ENCODE measurements around the gene GRIA1. TPM values are rescaled to one million over a fixed set of nuclear protein-coding genes. Genes with fewer than 3 reads are reported as not detected.

GRIA1 gene
- total RNA-seq, 2 experiments from 2014 or later: not detected

GRCh38 chr5:153767221-153768188 is 277.0 kb downstream of the GRIA1 start:
- H3K27ac Mint-ChIP-seq: no peak overlapping the region
- no peaks in the 10 kb centered on the region for H3K9me3 Mint-ChIP-seq

GRCh38 chr5:153770066-153770465 is 279.6 kb downstream of the GRIA1 start:
- Mint-ChIP-seq H3K4me1 (ENCODE audit: low read depth) (no peaks in the 10 kb centered on the region), H3K27me3 (ENCODE audit: low read depth) (peaks cover 2% of the 10 kb centered on the region), H3K4me3 (no peak overlapping the region), H3K36me3 (ENCODE audit: low read depth) (no peaks in the 10 kb centered on the region), H3K9me3 (no peaks in the 10 kb centered on the region), H3K27ac (no peak overlapping the region)
- CTCF ChIA-PET: no interaction called here
- intact Hi-C loops (cut with micrococcal nuclease): no loop called here
- no peak for DNase-seq

More at GRCh38 chr5:153767221-153768188, 277.0 kb downstream of the GRIA1 start:
- CTCF ChIA-PET: no interaction called here
- no peak for DNase-seq
- Mint-ChIP-seq H3K36me3 (ENCODE audit: low read depth) (no peaks in the 10 kb centered on the region), H3K27me3 (ENCODE audit: low read depth) (peaks cover 2% of the 10 kb centered on the region), H3K4me1 (ENCODE audit: low read depth) (no peaks in the 10 kb centered on the region), H3K4me3 (no peak overlapping the region)
- intact Hi-C loops (cut with micrococcal nuclease): no loop called here

GRCh38 chr5:153774686-153775085 is 284.2 kb downstream of the GRIA1 start:
- no peak overlapping the region for H3K4me3 Mint-ChIP-seq
- H3K27me3 Mint-ChIP-seq (ENCODE audit: low read depth): peaks cover 5% of the 10 kb centered on the region
- CTCF ChIA-PET: no interaction called here
- H3K4me1 Mint-ChIP-seq (ENCODE audit: low read depth): no peaks in the 10 kb centered on the region
- intact Hi-C loops (cut with micrococcal nuclease): no loop called here
- no peaks in the 10 kb centered on the region for H3K9me3 Mint-ChIP-seq
- no peak overlapping the region for H3K27ac Mint-ChIP-seq
- no peaks in the 10 kb centered on the region for H3K36me3 Mint-ChIP-seq (ENCODE audit: low read depth)
- DNase-seq: no peak

GRCh38 chr5:153775923-153776322 is 285.5 kb downstream of the GRIA1 start:
- Mint-ChIP-seq H3K27ac (no peak overlapping the region), H3K4me1 (ENCODE audit: low read depth) (no peaks in the 10 kb centered on the region), H3K9me3 (no peaks in the 10 kb centered on the region), H3K4me3 (no peak overlapping the region), H3K36me3 (ENCODE audit: low read depth) (no peaks in the 10 kb centered on the region), H3K27me3 (ENCODE audit: low read depth) (peaks cover 3% of the 10 kb centered on the region)
- intact Hi-C loops (cut with micrococcal nuclease): no loop called here
- CTCF ChIA-PET: no interaction called here
- no peak for DNase-seq

- CTCF ChIA-PET: no interaction called here
- no peaks in the 10 kb centered on the region for H3K4me1 Mint-ChIP-seq (ENCODE audit: low read depth)
- intact Hi-C loops (cut with micrococcal nuclease): no loop called here
These were observed 287.5 kb downstream of the GRIA1 start for GRCh38 chr5:153777681-153778581.

GRCh38 chr5:153779836-153780235 is 289.4 kb downstream of the GRIA1 start:
- Mint-ChIP-seq H3K4me3 (no peak overlapping the region), H3K4me1 (ENCODE audit: low read depth) (no peaks in the 10 kb centered on the region), H3K36me3 (ENCODE audit: low read depth) (no peaks in the 10 kb centered on the region), H3K9me3 (no peaks in the 10 kb centered on the region), H3K27ac (no peak overlapping the region), H3K27me3 (ENCODE audit: low read depth) (peaks cover 3% of the 10 kb centered on the region)
- no peak for DNase-seq
- CTCF ChIA-PET: interaction anchor here (1.0 kb wide), 1 partner anchor 185 kb away, joined by 3 read pairs; no protein-coding TSS in a partner anchor
- intact Hi-C loops (cut with micrococcal nuclease): no loop called here

More at GRCh38 chr5:153777681-153778581, 287.5 kb downstream of the GRIA1 start:
- DNase-seq: no peak
- H3K9me3 Mint-ChIP-seq: no peaks in the 10 kb centered on the region
- no peaks in the 10 kb centered on the region for H3K36me3 Mint-ChIP-seq (ENCODE audit: low read depth)
- H3K4me3 Mint-ChIP-seq: no peak overlapping the region
- no peak overlapping the region for H3K27ac Mint-ChIP-seq
- peaks cover 3% of the 10 kb centered on the region for H3K27me3 Mint-ChIP-seq (ENCODE audit: low read depth)

GRCh38 chr5:153780876-153781705 is 290.6 kb downstream of the GRIA1 start:
- H3K36me3 Mint-ChIP-seq (ENCODE audit: low read depth): no peaks in the 10 kb centered on the region
- no peaks in the 10 kb centered on the region for H3K27me3 Mint-ChIP-seq (ENCODE audit: low read depth)
- CTCF ChIA-PET: interaction anchor here (1.0 kb wide), 1 partner anchor 184 kb away, joined by 3 read pairs; no protein-coding TSS in a partner anchor
- H3K9me3 Mint-ChIP-seq: no peaks in the 10 kb centered on the region
- H3K27ac Mint-ChIP-seq: no peak overlapping the region
- H3K4me3 Mint-ChIP-seq: no peak overlapping the region
- H3K4me1 Mint-ChIP-seq (ENCODE audit: low read depth): no peaks in the 10 kb centered on the region
- no peak for DNase-seq
- intact Hi-C loops (cut with micrococcal nuclease): no loop called here

- intact Hi-C loops (cut with micrococcal nuclease): no loop called here
- CTCF ChIA-PET: no interaction called here
- Mint-ChIP-seq H3K4me3 (no peak overlapping the region), H3K36me3 (ENCODE audit: low read depth) (no peaks in the 10 kb centered on the region), H3K27ac (no peak overlapping the region), H3K27me3 (ENCODE audit: low read depth) (no peaks in the 10 kb centered on the region), H3K9me3 (no peaks in the 10 kb centered on the region), H3K4me1 (ENCODE audit: low read depth) (no peaks in the 10 kb centered on the region)
- DNase-seq: no peak
These were observed 292.3 kb downstream of the GRIA1 start for GRCh38 chr5:153782589-153783361.

GRCh38 chr5:153783362-153783658 is 292.8 kb downstream of the GRIA1 start:
- H3K4me3 Mint-ChIP-seq: no peak overlapping the region
- no peaks in the 10 kb centered on the region for H3K9me3 Mint-ChIP-seq
- CTCF ChIA-PET: no interaction called here
- H3K27ac Mint-ChIP-seq: no peak overlapping the region
- H3K36me3 Mint-ChIP-seq (ENCODE audit: low read depth): no peaks in the 10 kb centered on the region
- intact Hi-C loops (cut with micrococcal nuclease): no loop called here
- DNase-seq: no peak
- no peaks in the 10 kb centered on the region for H3K4me1 Mint-ChIP-seq (ENCODE audit: low read depth)
- no peaks in the 10 kb centered on the region for H3K27me3 Mint-ChIP-seq (ENCODE audit: low read depth)

GRCh38 chr5:153784277-153784676 is 293.8 kb downstream of the GRIA1 start:
- intact Hi-C loops (cut with micrococcal nuclease): no loop called here
- no peak overlapping the region for H3K4me3 Mint-ChIP-seq
- no peaks in the 10 kb centered on the region for H3K9me3 Mint-ChIP-seq
- no peaks in the 10 kb centered on the region for H3K36me3 Mint-ChIP-seq (ENCODE audit: low read depth)
- H3K27ac Mint-ChIP-seq: no peak overlapping the region
- no peaks in the 10 kb centered on the region for H3K27me3 Mint-ChIP-seq (ENCODE audit: low read depth)
- no peak for DNase-seq
- no peaks in the 10 kb centered on the region for H3K4me1 Mint-ChIP-seq (ENCODE audit: low read depth)
- CTCF ChIA-PET: no interaction called here

- Mint-ChIP-seq H3K4me3 (no peak overlapping the region), H3K9me3 (no peaks in the 10 kb centered on the region), H3K27ac (no peak overlapping the region), H3K27me3 (ENCODE audit: low read depth) (no peaks in the 10 kb centered on the region), H3K4me1 (ENCODE audit: low read depth) (no peaks in the 10 kb centered on the region), H3K36me3 (ENCODE audit: low read depth) (no peaks in the 10 kb centered on the region)
- CTCF ChIA-PET: no interaction called here
- intact Hi-C loops (cut with micrococcal nuclease): no loop called here
- no peak for DNase-seq
These were observed 300.9 kb downstream of the GRIA1 start for GRCh38 chr5:153791339-153791738.

Measured in activated naive CD4-positive, alpha-beta T cell treated with anti-CD3 and anti-CD28 coated beads for 36 hours (primary cell).